GM21360 (cell line): ENCODE data around the gene ECE1.

Experiments used
- ATAC-seq: cut with Tn5 transposase; IDR thresholded peaks from one replicate; pipeline ENCODE4 v1.9.1; 2021; ENCODE audit warnings: mild to moderate bottlenecking, moderate library complexity; ENCODE audit not compliant: unreplicated experiment

Gene ECE1

DNA sequence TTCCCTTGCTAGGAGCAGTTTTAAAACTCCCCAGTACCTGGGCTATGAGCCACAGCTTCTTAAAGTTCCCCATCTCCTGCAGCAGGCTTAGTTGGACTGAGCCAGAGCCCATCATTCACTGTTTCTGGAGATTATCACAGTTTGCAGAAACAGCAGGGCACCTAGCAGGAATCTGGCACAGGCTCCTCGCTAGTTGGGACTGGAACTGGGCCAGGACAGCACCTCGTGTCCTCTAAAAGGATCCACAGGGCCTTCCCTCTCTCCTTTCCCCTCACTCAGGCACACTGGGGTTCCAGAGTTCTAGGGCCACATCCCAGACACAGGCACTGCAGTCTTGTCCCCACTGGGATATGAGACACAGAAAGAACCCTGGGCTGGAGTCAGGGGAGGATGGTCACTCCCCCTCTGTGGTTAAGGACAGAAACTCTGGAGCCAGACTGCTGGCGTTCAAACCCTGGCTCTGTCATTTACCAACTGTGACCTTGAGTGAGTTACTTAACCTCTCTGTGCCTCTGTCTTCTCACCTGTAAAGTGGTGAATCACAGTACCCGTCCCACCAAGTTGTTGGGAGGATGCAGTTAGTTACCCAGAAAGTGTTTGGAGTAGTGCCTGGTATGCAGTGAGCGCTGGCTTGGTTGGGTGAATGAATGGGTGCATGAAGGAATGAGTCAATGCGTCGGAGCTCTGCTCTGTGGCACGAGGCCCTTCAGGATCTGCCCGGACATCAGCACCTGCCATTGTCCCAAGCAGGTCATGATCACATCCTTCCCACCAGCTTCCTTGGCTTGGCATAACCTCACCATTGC, 18.8 kb upstream of the ECE1 start:
- ATAC-seq: no peak

DNA sequence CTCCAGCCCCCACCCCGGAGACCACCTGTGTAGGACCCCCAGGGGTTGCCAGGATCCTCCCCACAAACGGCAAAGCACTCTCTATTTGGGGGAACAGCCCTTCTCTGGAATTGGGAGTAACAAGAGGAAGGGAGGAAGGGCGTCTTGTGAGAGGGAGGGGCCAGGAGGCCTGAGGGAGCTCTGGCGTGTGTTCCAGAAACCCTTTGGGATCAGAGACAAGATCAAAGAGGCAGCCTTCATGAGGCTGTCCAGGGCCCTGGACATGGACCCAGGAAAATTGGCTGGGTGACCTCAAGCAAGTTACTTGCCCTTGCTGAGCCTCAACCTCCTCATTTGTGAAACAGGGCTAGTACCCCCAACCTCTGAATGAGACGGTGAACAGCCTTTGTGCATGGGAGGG, 18.1 kb upstream of the ECE1 start:
- ATAC-seq: no peak

DNA sequence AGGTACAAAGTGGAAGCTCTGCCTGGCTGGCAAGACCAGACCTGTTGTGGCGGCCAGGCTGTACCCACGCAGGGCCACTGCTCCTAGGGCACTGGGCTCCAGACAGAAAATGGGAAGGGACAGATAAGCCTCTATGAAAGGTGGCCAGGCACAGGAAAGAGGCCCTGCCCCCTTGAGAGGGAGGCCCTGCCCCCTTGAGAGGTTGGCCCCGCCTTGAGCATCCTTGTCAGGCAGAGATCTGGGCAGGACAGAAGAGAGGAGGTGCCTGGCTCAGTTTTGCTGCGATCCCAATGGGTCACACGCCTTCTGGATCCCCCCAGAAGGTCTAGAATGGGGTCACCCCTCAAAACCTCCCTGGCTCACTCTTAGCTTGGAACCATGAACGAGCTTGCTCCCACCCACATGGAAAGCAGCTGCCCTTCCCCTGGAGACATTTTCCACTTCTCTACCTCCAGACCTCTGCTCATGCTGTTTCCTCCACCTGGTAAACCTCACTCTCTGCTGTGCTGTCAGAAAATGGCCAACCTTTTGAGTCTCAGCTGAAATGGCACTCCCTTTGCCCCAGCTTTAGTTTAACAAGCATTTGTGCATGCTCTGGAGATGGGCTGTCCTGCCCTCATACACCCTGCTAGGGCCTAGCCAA, 17.5 kb upstream of the ECE1 start:
- no peak for ATAC-seq

DNA sequence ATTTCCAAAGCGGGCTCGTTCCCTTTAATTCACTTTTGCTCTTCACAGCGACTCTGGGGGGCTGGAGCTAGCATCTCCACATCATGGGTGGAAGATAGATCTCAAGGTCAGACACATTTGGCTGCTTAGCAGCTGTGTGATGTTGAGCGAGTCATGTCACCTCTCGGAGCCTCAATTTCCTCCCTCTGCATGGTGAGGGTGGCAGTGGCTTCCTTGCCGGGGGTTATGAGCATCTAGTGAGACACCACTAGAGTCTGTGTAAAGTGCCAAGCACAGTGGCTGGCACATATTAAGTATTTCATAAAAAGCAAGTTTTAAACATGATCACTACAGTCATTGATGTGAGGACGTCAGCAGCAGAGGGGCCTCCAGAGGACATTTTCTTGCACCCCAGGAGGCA, 16.9 kb upstream of the ECE1 start:
- ATAC-seq: no peak

DNA sequence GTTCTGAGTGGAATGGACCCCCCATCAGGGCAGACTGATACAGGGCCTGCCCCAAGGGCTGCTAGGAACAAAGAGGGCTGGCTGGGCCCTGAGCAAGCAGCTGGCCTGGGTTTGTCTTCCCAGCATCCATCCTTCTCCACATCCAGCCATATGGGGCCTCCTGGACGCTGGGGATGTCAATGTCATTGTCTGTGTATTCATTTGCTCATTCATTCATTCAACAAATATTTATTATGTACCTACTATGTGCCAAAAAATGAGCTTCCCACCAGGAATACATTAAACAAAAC, 15.6 kb upstream of the ECE1 start:
- ATAC-seq: no peak

DNA sequence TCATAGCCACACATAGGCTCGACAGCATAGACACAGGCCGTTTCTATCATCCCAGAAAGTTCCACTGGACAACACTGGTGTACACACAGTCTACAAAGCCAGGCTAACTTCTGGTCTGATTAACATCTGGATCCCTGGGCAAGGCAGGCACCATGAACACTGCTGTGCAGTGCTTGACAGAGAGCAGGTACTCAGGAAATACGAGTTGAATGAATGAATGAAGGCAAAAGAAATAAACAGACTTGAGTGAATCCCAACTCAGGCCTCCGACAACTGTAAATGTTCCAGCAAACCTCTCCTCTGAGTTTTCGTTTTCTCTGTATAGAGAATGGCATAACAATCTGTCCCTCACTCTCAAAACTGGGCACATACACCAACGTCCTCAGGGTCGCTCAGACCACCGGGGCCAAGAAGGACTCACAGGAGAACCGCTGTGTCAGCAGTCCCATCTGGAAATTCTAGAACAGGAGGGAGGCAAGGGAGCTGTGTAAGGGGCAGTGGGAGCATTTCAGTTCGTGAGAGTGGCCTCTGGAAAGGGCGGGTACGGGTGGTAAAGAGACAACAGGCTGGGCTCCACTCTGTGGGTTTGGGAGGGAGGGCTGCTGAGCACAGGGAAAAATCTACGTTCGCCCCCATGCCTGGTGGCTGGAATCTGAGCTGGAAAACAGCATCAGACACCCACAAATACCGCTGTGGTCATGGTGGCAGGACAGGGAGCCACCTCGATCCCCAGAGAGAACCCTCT, 15.1 kb upstream of the ECE1 start:
- no peak for ATAC-seq

DNA sequence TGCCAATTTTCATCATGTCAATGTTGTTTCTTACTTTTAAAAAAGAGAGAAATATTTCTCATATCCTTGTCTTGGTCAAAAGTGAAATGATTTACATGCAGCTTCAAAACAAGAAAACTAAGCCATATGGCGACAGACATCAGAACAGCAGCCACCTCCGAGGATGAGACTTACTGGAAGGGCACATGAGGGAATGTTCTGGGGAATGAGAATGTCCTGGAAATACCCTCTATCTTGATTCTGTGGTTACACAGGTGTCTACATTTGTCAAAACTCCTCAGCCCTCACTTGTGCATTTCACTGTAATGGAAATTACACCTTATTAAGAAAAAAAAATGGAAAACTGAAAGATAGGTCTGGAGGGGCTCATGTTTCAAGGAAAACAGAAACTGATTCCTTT, 14.2 kb upstream of the ECE1 start:
- no peak for ATAC-seq

DNA sequence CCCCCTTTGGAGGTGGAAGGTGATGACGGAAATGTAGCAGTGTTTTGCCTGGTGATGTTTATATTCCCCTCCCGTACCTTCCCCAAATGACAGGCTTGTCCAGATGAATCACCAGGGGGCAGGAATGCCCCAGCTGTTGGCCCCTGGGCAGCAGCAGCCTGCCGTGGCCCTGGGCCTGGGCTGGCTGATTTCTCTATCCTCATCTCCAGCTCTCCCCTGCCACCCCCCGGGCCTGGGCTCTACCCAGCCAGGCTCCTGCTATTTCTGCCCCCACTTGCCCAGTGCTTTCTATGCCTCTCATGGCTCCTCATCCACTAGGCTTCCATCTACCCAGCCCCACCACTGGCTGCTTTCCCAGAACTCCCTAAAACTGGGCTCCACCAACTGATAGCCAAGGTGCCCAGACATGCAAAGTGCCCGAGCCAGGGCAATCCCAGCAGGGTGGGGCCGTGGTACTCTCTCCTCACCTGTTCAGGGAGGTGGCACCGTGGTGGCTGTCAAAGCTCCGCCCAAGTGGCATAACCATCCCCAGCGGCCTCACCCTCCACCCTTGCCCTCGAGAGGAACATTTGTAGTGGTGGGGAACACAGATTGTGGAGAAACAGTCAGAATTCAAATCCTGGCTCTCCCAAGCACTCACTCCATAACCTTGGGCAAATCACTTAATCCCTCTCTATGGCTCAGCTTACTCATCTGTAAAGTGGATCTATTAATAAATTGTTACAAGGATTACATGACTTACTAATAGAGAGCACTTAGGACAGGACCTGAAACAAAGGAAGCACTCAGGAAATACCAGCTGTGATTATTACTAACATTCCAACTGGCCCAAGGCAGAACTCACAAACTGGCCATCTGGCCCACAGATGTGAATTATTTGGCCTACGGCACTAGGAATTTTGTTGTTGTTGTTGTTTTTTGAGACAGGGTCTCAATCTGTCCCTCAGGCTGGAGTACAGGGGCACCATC, 12.8 kb upstream of the ECE1 start:
- ATAC-seq: no peak

DNA sequence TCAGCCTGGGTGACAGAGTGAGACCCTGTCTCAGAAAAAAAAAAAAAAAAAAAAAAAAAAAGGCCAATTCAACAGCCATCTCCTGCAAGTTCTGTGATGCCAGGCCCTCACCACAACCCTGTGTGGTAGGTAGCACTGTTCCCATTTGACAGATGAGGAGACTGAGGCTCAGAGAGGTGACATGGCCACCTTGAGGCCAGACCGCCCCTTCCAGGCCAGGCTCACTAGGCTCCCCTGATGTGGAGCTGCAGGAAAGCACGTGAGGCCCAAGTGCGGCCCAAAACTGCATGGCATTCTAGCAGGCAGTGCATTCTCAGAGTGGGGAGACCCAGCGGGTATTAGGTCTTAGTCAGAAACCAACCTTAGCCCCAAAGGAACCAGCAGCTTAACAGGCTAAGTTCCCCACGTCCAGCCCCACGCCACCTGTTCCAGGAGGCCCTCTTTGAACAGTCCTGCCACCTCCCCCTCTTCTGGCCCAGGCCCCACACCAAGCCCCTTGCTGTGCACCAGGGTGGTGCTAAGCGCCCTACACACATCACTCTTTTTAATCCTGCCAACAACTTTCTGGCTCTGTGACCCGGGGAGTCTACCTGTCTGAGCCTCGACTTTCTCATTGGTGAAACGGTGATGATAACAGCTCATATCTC, 11.7 kb upstream of the ECE1 start:
- ATAC-seq: no peak

DNA sequence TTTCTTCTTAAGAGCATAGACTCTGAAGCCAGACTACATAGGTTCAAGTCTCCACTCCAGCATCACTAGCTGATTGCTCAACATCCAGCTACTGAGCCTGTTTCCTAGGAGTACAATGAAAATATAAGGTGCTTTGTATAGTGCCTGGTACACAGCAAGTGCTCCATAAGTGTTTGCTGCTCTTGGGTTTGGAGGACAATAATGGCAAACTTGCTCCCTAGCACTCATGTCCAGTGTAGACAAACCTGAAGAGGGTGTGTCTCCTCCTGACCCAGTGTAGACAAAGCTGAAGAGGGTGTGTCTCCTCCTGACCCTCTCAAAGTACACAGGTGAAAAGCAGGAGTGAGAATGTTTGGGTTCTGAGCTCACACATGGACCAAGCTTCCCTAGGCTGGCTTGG, 10.5 kb upstream of the ECE1 start:
- ATAC-seq: no peak

DNA sequence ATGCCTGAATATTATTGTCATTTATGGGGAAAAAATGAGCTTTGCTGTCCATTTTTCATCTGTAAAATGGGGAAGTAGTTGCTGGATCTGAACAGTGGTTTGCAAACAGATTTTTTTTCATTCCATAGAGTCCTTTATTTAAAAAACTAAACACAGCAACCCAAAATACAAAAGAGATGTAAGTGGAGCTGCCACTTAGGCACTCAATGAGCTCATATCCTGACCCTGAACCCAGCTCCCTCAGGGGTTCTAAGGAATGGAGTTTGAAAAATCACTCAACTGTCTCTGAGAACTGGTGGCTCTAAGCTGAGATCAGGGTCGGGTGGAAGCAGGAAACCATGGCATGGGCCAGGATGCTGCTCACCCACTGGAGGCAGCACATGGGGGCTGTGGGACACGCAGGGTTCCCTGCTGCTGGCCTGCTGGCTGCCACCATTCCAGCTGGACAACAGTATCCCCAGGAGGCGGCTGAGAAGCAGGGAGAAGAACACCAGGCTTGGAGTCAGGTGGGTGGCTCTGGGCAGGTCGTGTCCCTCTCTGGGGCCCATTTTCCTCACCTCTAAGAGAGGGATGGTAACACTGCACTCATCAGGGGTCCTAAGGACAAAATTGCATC, 9.6 kb upstream of the ECE1 start:
- ATAC-seq: no peak

DNA sequence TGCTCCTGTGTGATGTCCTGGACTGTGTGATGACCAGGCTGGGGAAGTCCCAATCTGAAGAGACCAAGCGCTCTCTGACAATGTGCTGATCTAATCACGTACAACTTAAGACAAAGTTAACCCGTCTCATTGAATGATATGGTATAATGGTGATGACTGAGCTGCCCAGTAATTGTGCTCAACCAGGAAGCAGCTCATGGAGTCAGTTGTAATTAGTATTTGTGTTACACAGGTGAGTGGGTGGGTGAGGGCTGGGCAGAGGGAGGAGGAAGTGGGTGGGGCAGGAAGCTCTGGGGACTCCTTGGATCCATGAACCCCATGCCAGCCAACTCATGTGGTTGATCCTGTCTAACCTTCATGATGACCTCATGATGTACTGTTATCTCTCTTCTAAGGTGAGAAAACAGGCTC, 8.7 kb upstream of the ECE1 start:
- no peak for ATAC-seq

DNA sequence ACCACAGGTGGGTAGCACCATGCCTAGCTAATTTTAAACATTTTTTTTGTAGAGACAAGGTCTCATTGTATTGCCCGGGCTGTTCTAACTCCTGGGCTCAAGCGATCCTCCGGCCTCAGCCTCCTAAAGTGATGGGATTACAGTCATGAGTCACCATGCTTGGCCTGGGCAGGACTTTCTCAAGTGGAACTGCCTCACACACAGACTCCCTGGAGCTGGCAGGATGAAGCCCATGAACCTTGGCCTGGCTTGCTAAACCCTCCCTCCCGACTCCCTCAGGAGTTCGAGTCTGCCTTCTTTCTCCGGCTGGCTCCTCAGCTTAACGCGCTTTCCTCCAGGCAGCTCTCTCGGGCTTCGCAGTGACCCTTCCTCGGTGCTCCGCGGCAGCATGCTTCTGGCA, 7.7 kb upstream of the ECE1 start:
- ATAC-seq: no peak

DNA sequence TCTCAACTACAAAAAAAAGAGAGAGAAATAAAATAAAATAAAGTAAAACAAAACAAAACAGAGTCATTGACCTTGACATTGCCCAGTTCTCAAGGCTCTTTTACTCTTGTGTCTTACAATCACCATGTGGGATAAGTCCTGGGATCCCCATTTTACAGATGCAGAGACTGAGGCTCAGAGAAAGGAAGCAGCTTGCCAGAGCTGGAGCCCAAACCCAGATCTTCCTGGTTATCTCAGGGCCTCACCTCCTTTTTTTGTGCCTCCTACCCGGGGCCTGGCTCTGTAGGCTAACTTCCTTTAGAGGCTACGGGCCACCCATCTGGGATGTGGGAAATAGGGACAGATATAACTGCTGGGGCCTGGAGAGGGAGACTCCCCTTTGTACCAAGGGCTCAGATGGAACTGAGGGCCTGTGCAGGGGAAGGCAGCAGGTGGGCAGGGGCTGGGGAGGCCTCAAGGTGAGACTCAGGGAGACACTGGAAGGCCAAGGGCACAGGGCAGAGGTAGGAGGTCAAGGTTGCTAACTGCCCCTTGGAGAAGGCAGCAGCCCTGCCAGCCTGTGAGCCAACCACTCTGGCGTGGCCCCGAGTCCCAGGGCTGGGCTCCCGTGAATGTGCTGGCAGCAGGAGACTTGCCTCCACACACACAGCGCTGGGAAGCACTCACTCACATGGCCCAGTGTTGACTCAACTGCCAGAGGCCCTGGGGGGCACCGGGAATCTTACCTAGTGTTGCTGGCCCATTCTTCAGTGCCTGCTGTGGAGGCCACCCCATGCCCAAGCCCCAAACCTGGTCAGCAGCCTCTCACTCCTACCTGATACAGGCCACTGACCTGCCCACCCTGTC, 6.5 kb upstream of the ECE1 start:
- no peak for ATAC-seq

DNA sequence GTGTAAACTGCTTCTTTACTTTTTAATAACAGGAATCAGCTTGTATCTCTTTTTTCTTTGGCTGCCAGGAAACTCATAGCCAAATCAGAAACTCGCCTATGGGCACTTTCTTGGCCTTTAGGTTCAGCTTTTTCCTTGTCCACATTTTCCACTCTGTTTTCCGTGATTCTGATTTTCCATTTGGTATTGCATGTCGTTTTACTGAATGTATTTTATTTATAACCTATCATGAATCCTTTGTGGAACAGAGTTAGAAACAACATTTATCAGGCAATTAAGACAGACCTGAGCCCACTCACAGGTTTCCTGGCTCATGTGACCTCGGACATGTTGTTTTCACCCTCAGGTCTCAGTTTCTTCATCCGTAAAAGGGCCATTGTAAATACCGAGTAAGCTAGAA, 5.3 kb upstream of the ECE1 start:
- ATAC-seq: no peak

DNA sequence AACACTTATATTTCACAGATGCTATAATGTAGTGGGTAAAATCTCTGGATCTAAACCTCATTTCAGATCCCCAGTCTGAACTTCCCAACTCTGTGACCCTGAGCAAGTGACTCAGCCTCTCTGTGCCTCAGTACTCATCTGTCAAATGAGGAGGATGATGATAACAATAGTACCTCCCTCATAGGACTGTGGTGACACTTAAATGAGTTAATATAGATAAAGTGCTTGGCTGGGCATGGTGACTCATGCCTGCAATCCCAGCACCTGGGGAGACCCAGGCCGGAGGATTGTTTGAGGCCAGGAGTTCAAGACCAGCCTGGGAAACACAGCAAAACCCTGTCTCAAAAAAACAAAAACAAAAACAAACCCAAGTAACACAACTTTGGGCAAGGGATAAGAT, 4.7 kb upstream of the ECE1 start:
- ATAC-seq: no peak

DNA sequence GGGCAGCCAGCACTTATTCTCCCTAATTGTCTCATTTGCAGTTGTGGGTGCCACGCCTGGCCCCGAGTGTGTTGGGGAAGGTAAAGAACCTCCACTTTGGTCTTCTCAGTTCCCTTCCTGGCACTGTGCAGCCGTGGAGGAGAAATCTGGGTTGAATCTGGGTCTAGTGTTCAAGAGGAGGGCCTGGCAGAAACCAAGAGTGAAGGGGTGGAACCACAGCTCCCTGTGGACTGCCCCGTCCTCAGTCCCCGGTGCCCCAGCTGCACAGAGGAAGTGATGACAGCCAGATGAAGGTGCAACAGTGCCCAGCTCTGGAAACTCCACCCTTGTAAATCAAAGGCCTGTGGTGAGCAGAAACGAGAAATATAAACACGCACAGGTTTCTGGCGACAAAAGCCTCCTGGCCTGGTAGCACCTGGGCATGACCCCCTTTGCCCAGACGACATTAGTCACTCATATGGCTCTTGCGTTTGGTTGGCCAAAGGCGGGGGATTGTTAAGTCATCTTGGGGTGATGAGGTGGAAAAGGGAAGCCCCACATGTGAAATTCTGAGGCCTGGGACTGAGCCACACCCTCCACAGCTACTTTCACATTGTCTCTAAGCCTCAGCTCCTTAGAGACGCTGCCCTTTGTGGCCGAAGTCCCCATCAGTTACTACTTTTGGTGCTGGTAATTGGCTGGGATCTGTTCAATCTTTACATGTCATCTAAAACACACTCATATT, 4.2 kb upstream of the ECE1 start:
- peak; percentile 53 for ATAC-seq

DNA sequence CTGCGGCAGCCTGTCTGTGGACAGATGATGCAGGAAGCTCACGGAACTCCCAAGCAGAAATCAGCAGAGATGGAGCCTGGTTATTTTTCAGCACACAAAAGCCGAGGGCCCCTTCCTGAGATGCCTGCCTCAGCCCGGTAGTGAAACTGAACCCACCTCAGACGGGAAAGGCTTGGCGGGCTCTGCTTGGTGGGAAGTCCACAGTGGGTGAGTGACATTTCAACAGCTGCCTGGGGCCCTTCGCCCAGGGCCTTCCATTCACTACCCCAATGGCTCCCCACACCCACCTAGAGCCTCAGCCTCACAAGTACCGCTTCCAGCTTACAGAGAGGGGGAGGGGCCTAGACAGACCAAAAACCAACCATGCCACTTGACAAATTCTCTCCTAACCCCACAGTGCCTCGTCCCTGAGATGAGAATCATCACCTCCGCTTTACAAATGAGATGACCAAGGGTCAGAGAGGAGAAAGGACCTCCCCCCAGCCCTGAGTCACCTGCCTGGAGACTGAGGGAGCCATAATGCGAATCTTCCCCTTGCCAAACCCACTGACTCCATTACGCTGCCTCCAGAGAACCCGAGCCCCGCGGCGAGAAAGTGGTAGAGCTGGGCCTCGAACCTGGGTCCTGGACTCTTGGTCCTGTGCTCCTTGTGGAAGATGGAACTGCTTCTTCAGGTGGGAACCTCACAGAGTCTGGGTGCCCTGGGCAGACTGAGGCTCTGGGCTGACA, 3.4 kb upstream of the ECE1 start:
- peak; percentile 26 for ATAC-seq
